Caco-2 (cell line): ENCODE results near the gene SPAAR. TPM values are rescaled to one million over a fixed set of nuclear protein-coding genes. Genes with fewer than 3 reads are reported as not detected.

Experiments used
- BruUV-seq: library from RNA; stranded (reverse); fragments of 400-500 nt; replicated peaks from 2 replicates; lab custom pipeline; 2021; lab: Mats Ljungman, UMichigan
- CTCF ChIA-PET: fragments of 300-600 bp; sonication (Branson Sonifier 250); formaldehyde crosslinking; loops from one replicate; lab custom pipeline; 2022; ENCODE audit warnings: antibody characterized with exemption; lab: Charles Lee
- POLR2A ChIA-PET: fragments of 300-600 bp; sonication (Branson Sonifier 250); formaldehyde crosslinking; loops from one replicate; lab custom pipeline; 2022; ENCODE audit warnings: antibody characterized with exemption; lab: Charles Lee
- DNase-seq, 2 experiments: peaks; one replicate each; pipeline versions ENCODE4 v3.0.0 to v3.0.0-alpha.2; 2020 to 2022
- H3K27me3 ChIP-seq: replicated peaks from 2 replicates; pipeline ENCODE4 v1.6.0; 2011; ENCODE audit warnings: low read length; ENCODE audit not compliant: control insufficient read depth, insufficient read depth
- H3K36me3 ChIP-seq: 2 replicates; pipeline ENCODE4 v1.5.1; 2011; ENCODE audit warnings: low read length; ENCODE audit not compliant: control insufficient read depth, insufficient read depth
- H3K4me1 ChIP-seq: fragments of 250-450 bp; sonication (Bioruptor Pico); 2 replicates; pipeline ENCODE4 v1.5.1; 2020; ENCODE audit warnings: mild to moderate bottlenecking
- H3K4me3 ChIP-seq: 2 replicates; pipeline ENCODE4 v1.5.1; 2011; ENCODE audit warnings: low read depth, mild to moderate bottlenecking, control low read depth, low read length
- H3K9me3 ChIP-seq: fragments of 250-450 bp; sonication (Bioruptor Pico); 2 replicates; pipeline ENCODE4 v1.5.1; 2020; ENCODE audit warnings: mild to moderate bottlenecking, moderate library complexity
- H3K27ac Mint-ChIP-seq: one replicate; pipeline ENCODE4 v1.8.0; 2022; ENCODE audit warnings: mixed read lengths; ENCODE audit not compliant: unreplicated experiment
- H3K27me3 Mint-ChIP-seq: one replicate; pipeline ENCODE4 v1.8.0; 2022; ENCODE audit warnings: mixed read lengths; ENCODE audit not compliant: insufficient read depth, unreplicated experiment
- H3K36me3 Mint-ChIP-seq: one replicate; pipeline ENCODE4 v1.8.0; 2022; ENCODE audit warnings: mild to moderate bottlenecking, mixed read lengths; ENCODE audit not compliant: insufficient read depth, unreplicated experiment
- H3K4me1 Mint-ChIP-seq: one replicate; pipeline ENCODE4 v1.8.0; 2022; ENCODE audit warnings: low read depth, mixed read lengths; ENCODE audit not compliant: unreplicated experiment
- H3K4me3 Mint-ChIP-seq: one replicate; pipeline ENCODE4 v1.8.0; 2022; ENCODE audit warnings: mild to moderate bottlenecking, moderate library complexity, mixed read lengths; ENCODE audit not compliant: unreplicated experiment
- H3K9me3 Mint-ChIP-seq: one replicate; pipeline ENCODE4 v1.8.0; 2022; ENCODE audit warnings: mixed read lengths; ENCODE audit not compliant: unreplicated experiment
- CTCF ChIP-seq, 2 experiments: fragments of 200-600 bp in 1 of 2; IDR thresholded peaks; 1 replicate in 1 of 2; 2 replicates in 1 of 2; pipeline versions ENCODE4 v1.5.1 to v1.8.0; 2011 to 2022; ENCODE audit warnings: antibody characterized with exemption in 1 of 2, control low read depth in 1 of 2, inconsistent platforms in 1 of 2, low read depth in 1 of 2, low read length in 1 of 2, mild to moderate bottlenecking in 1 of 2, moderate library complexity in 1 of 2; ENCODE audit not compliant: insufficient read depth in 1 of 2, severe bottlenecking in 1 of 2, unreplicated experiment in 1 of 2
- intact Hi-C: fragments of 100-400 bp; cut with micrococcal nuclease; formaldehyde crosslinking; loops from one replicate; pipeline ENCODE4 v1.10.0; 2022; ENCODE audit not compliant: unreplicated experiment
- total RNA-seq: library from RNA; stranded (reverse); gene quantifications from 2 replicates; pipeline ENCODE4 v1.2.3, GENCODE V29; 2022

The SPAAR gene
- total RNA-seq, 1 experiment from 2014 or later, result not detected

DNA sequence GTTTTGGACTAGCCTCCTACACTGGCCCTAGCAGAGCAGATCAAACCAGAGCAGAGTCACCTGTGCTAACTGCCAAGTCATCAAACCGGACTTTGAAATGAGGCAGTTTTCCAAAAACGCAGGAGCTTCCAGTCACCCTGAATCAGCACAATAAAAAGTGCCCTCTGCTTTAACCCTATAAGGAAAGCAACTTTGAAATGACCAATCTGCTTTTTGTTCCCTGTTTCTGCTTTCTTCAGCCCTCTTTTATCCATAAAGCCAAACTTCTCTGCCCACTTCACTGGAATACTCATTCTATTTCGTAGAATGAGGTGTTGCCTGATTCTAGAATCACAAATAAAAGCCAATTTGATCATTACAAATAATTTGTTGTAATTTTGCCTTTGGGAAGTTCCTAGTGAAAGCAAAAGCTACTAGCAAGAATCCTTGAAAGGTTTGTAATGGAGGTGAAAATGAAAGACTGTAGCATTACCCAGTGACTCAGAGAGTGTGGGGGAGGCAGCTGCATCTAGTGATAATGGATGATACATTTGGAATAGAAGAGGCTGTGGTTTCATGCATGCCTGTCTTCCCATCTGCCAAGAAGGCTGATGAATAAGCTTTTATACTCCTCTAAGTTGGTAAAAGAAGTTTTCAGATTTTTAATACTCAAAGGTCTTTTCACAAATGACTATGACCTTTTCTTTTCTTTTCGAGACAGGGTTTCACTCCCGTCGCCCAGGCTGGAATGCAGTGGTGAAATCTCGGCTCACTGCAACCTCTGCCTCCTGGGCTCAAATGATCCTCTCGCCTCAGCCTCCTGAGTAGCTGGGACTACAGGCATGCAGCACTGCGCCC, 14.9 kb downstream of the SPAAR start:
- Histone ChIP-seq H3K36me3 (no peaks in the 10 kb centered on the region), H3K9me3 (no peaks in the 10 kb centered on the region), H3K4me1 (peaks cover 28% of the 10 kb centered on the region), H3K4me3 (no peak overlapping the region), H3K27me3 (no peaks in the 10 kb centered on the region)
- Mint-ChIP-seq H3K36me3 (no peaks in the 10 kb centered on the region), H3K9me3 (no peaks in the 10 kb centered on the region), H3K27me3 (no peaks in the 10 kb centered on the region), H3K4me3 (no peak overlapping the region), H3K27ac (no peak overlapping the region), H3K4me1 (peaks cover 7% of the 10 kb centered on the region)
- BruUV-seq, result no TSS peak
- ChIA-PET POLR2A (no interaction called here), CTCF (interaction anchor here (0.7 kb wide), 1 partner anchor 142 kb away, joined by 4 read pairs; no protein-coding TSS in a partner anchor)
- no peak for DNase-seq
- intact Hi-C loops, result no loop called here
- TF ChIP-seq CTCF (IDR thresholded peaks at IDR 0.05; ENCODE audit: insufficient read depth in 1 of 2, low read depth in 1 of 2, low read length in 1 of 2, severe bottlenecking in 1 of 2, unreplicated experiment in 1 of 2), result no peak

GRCh38 chr9:35928591-35929452, 19.5 kb downstream of the SPAAR start:
- Mint-ChIP-seq H3K9me3 (no peaks in the 10 kb centered on the region), H3K4me3 (no peak overlapping the region), H3K36me3 (no peaks in the 10 kb centered on the region), H3K4me1 (peaks cover 5% of the 10 kb centered on the region), H3K27ac (no peak overlapping the region), H3K27me3 (peaks cover 5% of the 10 kb centered on the region)
- no TSS peak for BruUV-seq
- intact Hi-C loops, result no loop called here
- Histone ChIP-seq H3K36me3 (no peaks in the 10 kb centered on the region), H3K4me3 (no peak overlapping the region), H3K4me1 (peaks cover 8% of the 10 kb centered on the region), H3K27me3 (no peaks in the 10 kb centered on the region), H3K9me3 (no peaks in the 10 kb centered on the region)
- no peak for TF ChIP-seq CTCF (IDR thresholded peaks at IDR 0.05; ENCODE audit: insufficient read depth in 1 of 2, low read depth in 1 of 2, low read length in 1 of 2, severe bottlenecking in 1 of 2, unreplicated experiment in 1 of 2)
- ChIA-PET CTCF (interaction anchor here (0.6 kb wide), 1 partner anchor 260 kb away, joined by 3 read pairs; no protein-coding TSS in a partner anchor), POLR2A (no interaction called here)
- DNase-seq, result no peak

DNA sequence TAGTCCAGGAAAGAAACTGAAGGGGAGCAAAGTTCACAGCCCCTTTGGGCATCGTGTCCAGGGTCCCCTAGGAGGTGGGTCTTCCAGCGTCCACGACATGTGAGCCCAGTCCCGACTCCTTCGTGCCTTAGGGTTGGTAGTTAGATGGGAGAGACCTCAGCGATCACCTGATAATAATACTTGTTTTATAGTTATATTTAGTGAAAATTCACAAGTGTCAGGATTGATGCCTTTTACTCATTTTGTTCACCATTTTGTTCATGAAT, 20.1 kb downstream of the SPAAR start:
- no peak for TF ChIP-seq CTCF (IDR thresholded peaks at IDR 0.05; ENCODE audit: insufficient read depth in 1 of 2, low read depth in 1 of 2, low read length in 1 of 2, severe bottlenecking in 1 of 2, unreplicated experiment in 1 of 2)
- Mint-ChIP-seq H3K4me1 (no peaks in the 10 kb centered on the region), H3K27me3 (peaks cover 5% of the 10 kb centered on the region), H3K36me3 (no peaks in the 10 kb centered on the region), H3K9me3 (no peaks in the 10 kb centered on the region), H3K4me3 (no peak overlapping the region), H3K27ac (no peak overlapping the region)
- H3K27me3 ChIP-seq, result no peaks in the 10 kb centered on the region
- no TSS peak for BruUV-seq
- peaks cover 4% of the 10 kb centered on the region; the same call in 1 of the 2 replicates for H3K4me1 ChIP-seq
- CTCF ChIA-PET, result no interaction called here
- no peaks in the 10 kb centered on the region for H3K36me3 ChIP-seq
- POLR2A ChIA-PET, result no interaction called here
- intact Hi-C loops, result no loop called here
- no peak for DNase-seq
- H3K4me3 ChIP-seq, result no peak overlapping the region
- H3K9me3 ChIP-seq, result no peaks in the 10 kb centered on the region
